Astrocyte (in vitro differentiated cells and primary cell): ENCODE data around the gene CAMK1G.

ENCODE experiments used
- CTCF ChIP-seq: IDR thresholded peaks from 2 replicates; pipeline ENCODE4 v1.5.1; 2011; ENCODE audit warnings: low read depth, mild to moderate bottlenecking, inconsistent platforms, low read length, moderate library complexity; ENCODE audit not compliant: insufficient read depth
- EZH2 ChIP-seq: IDR thresholded peaks from 2 replicates; pipeline ENCODE4 v1.6.1; 2012; ENCODE audit warnings: mild to moderate bottlenecking, low read length, inconsistent platforms; ENCODE audit not compliant: insufficient read depth

- TF ChIP-seq EZH2 (no peak), CTCF (no peak)
These were observed 42.3 kb downstream of the CAMK1G start for GRCh38 chr1:209625791-209626285.
